Fibroblast of the aortic adventitia (primary cell): ENCODE measurements around the gene ZNF580. TPM values are rescaled to one million over a fixed set of nuclear protein-coding genes. Genes with fewer than 3 reads are reported as not detected.
A peak's percentile ranks its signal among the peaks of the same experiment; 100 is the strongest.

ENCODE experiments used
- DNase-seq: peaks from one replicate; pipeline ENCODE4 v3.0.0-alpha.2; 2010; ENCODE audit warnings: low read depth
- H3K4me3 ChIP-seq: 2 replicates; pipeline ENCODE4 v1.5.1; 2011; ENCODE audit warnings: low read depth, mild to moderate bottlenecking, control low read depth, low read length, moderate library complexity
- total RNA-seq: library from RNA; depleted of rRNA; stranded (reverse); fragments of >200 nt; gene quantifications from 2 replicates; pipeline ENCODE4 v1.2.3, GENCODE V29; 2012; ENCODE audit warnings: low replicate concordance
- TF ChIP-seq, protein P1 (sequence below): IDR thresholded peaks from 2 replicates; pipeline ENCODE4 v1.5.1; 2011; ENCODE audit warnings: mild to moderate bottlenecking, low read length, control low read depth, inconsistent platforms; ENCODE audit not compliant: insufficient read depth

The ZNF580 gene, protein sequence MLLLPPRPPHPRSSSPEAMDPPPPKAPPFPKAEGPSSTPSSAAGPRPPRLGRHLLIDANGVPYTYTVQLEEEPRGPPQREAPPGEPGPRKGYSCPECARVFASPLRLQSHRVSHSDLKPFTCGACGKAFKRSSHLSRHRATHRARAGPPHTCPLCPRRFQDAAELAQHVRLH
- 6.3 and 10.0 TPM in 2 replicates for total RNA-seq

DNA sequence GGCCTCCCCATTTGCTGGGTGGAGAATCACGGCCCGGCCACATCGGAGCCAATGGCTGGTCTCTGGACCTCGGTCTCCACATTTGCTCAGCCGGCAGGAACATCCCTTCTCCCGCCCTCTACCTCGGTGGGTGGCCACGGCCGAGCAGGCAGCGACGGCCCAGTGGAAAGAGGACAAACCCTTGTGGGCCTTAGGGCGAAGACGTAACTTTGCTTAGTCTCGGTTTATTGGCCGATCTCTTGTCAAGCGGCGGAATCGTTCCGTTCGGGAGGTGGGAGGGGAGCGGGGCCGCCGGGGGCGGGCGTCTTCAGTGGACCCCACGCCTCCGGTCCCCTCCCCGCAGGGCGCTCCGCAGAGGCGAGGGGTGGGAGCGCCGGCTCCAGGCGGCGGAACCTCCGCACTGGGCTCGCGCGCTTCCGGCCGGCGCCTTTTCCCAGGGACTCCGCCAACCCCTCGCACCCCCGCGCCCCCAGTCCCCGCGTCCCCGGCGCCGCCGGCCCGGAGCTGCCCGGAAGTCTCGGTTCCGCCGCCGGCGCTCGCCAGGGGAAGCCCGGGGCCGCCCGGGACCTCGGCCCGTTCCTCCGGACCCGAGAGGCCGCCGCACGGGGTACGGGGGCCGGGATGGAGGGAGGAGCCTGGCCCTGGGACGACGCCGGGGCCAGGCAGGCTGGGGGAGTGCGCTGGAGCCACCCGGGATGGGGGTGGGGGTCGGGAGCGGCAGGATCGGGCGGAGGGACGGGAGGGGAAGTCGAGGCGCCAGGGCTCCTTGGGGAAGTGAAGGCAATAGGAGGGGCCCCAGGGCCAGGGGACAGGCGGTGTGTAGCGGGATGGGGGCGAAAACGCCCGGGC, at the start of gene ZNF580:
Gene ZNF580 (plus strand): TSS at position 426 of the 849 bp plus-strand sequence. CDS start 1,507 bp downstream, outside the sequence.
- TF ChIP-seq, protein P1, sequence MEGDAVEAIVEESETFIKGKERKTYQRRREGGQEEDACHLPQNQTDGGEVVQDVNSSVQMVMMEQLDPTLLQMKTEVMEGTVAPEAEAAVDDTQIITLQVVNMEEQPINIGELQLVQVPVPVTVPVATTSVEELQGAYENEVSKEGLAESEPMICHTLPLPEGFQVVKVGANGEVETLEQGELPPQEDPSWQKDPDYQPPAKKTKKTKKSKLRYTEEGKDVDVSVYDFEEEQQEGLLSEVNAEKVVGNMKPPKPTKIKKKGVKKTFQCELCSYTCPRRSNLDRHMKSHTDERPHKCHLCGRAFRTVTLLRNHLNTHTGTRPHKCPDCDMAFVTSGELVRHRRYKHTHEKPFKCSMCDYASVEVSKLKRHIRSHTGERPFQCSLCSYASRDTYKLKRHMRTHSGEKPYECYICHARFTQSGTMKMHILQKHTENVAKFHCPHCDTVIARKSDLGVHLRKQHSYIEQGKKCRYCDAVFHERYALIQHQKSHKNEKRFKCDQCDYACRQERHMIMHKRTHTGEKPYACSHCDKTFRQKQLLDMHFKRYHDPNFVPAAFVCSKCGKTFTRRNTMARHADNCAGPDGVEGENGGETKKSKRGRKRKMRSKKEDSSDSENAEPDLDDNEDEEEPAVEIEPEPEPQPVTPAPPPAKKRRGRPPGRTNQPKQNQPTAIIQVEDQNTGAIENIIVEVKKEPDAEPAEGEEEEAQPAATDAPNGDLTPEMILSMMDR: no peak
- peak within 1 kb of the TSS; percentile 75 for H3K4me3 ChIP-seq
- peak; percentile 71 for DNase-seq

DNA sequence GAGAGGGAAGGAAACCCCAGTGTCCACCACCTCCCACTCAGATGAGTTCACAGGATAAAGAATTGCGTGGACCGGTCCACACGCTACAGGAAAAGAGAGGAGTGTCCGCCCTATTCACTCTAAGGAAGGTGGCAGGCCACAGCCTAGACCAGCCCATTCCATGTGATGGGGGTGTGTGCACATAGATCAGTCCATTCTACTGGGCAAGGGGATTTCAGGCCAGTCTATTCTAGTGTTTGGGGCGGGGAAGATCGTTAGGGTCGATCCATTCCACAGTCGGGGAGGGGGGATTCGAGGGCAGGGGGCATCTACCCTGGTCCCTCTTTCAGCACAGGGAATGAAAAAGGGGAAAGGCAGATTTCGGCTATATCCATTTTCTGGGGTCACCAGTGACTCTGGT, 49.2 kb upstream of the ZNF580 start:
- no peak for DNase-seq
- no peak overlapping the region for H3K4me3 ChIP-seq

DNA sequence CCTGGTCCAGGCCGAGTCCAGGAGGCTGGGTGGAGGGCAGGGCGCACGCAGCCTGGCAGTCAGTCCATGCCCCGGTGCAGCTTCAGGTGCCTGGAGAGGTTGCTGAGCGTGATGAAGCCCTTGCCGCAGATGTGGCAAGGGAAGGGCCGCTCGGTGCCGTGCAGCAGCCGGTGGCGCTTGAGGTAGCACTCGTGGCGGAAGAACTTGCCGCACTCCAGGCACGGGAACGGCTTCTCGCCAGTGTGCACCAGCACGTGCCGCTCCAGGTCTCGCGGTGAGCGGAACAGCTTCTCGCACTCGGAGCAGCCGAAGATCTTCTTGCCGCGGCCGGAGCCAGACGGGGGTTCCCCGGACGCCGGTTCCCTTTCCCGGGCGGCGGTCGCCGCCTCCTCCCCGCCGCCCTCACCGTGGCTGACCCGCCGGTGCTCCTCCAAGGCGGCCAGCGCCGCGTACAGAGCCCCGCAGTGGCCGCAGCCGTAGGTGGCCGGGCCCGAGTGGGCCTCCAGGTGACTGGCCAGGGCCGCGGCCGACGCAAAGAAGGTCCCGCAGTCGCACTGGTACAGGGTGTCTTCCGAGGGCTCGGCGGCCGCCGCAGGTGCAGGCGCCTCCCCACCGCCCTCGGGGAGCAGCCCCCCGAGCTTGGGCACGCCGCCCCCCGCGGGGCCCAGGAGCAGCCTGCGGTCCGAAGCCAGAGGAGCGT, 48.3 kb upstream of the ZNF580 start:
- no peak for DNase-seq
- TF ChIP-seq, protein P1: no peak
- no peak overlapping the region for H3K4me3 ChIP-seq

More for the DNA sequence above, 49.2 kb upstream of the ZNF580 start:
- TF ChIP-seq, protein P1: no peak

DNA sequence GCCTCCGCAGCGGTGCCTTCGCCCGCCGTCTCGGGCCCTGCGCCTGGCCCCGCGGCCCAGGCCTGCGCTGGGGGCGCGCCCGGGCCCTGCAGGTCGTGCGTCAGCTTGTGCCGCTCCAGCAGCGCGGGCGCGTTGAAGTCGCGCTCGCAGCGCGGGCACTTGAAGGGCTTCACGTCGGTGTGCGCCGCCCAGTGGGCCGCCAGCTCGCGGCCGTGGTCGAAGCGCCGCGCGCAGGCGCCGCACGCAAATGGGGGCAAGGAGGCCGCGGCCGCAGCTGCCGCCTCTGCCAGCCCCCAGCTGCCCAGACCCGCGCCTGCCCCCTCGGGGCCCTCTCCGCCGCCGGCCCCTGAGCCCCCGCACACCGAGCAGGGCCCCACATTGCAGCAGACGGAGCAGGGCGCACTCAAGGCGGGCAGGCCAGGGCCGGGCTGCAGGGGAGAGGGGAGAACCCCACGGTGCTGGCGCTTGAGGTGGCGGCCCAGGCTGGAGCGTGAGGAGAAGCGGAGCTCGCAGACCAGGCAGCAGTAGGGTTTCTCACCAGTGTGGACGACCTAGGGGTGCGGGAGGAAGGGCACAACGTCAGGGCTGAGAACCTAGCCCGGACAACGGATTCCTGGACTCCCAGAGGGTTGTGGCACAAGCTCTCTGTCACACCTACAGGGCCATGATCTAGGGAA, 47.6 kb upstream of the ZNF580 start:
- TF ChIP-seq, protein P1: no peak
- H3K4me3 ChIP-seq: no peak overlapping the region

DNA sequence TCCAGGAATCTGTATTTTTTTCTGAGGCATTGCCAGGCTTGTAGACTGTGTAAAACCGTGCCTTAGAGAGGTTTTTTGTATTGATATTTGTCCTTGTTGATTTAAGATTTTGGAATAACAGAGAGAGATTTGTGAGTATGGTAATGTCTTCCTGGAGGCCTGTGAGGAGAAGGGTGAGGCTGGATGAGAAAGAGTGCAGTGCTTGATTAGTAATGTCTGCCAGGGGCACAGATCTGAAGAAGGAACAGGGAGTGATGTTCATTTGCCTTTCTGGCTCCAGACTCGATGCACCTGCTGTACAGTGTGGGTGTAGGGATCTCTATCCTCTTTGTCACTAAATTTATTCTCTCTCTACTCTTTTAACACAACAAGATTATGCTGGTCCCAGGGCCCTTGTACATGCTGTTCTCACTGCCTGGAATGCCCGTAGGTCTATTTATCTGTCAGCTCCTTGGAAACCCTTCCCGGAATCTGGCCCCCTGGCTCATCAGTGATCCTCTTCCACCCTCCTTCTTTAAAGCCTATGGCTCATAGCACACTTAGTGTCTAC, 45.7 kb upstream of the ZNF580 start:
- TF ChIP-seq, protein P1: no peak
- DNase-seq: no peak
- no peak overlapping the region for H3K4me3 ChIP-seq

More for the DNA sequence above, 47.6 kb upstream of the ZNF580 start:
- no peak for DNase-seq

DNA sequence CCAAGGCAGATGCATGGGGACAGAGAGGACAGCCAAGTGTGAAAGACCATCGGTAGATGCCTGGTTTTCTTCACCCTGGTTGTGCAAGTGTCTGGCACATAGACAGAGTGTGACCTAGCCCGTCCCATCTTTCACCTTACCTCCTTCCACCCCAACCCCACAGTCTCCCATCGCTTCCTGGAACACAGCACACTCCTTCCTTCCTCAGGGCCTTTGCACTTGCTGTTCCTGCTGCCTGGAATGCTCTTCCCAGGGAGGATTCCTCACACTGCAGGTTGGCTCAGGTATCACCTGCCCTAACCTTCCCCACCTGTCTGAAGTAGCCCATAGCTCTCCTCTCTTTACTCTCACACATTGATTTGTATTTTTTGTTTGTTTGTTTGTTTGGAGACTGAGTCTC, 44.5 kb upstream of the ZNF580 start:
- TF ChIP-seq, protein P1: no peak
- H3K4me3 ChIP-seq: no peak overlapping the region
- no peak for DNase-seq
